Sciatic nerve (tissue), 2 donors: Measurements from ENCODE around the gene FKBP5. TPM values are rescaled to one million over a fixed set of nuclear protein-coding genes. Genes with fewer than 3 reads are reported as not detected.
A peak's percentile ranks its signal among the peaks of the same experiment; 100 is the strongest.
"Not testable (repeated sequence)": the region's sequence is repeated elsewhere in the genome, so short reads cannot be mapped to it uniquely, and the experiment has no call there.

ENCODE experiments used
- ATAC-seq: fragments of 200-7000 bp; cut with Tn5 transposase; one replicate; pipeline ENCODE4 v1.9.1; 2020; ENCODE audit warnings: mild to moderate bottlenecking, moderate library complexity
- DNase-seq: peaks from one replicate; pipeline ENCODE4 v3.0.0-alpha.2; 2020; ENCODE audit warnings: low spot score
- intact Hi-C: fragments of 100-400 bp; cut with DNase I; formaldehyde crosslinking; loops from one replicate; pipeline ENCODE4 v1.14.2; 2022
- total RNA-seq: library from RNA; stranded (reverse); fragmentation: NEBNext Ultra II Directional; extraction: Animal tissue kit (Norgen Biotek cat#: 25700); gene quantifications from one replicate; pipeline ENCODE4 v1.2.1, GENCODE V29; 2021
- donor health status: DM: no; HTN: no; CAD: no.
- donor health status: DM: no; HTN: no; CAD: no.

The FKBP5 gene
- 23.6 TPM for total RNA-seq

DNA sequence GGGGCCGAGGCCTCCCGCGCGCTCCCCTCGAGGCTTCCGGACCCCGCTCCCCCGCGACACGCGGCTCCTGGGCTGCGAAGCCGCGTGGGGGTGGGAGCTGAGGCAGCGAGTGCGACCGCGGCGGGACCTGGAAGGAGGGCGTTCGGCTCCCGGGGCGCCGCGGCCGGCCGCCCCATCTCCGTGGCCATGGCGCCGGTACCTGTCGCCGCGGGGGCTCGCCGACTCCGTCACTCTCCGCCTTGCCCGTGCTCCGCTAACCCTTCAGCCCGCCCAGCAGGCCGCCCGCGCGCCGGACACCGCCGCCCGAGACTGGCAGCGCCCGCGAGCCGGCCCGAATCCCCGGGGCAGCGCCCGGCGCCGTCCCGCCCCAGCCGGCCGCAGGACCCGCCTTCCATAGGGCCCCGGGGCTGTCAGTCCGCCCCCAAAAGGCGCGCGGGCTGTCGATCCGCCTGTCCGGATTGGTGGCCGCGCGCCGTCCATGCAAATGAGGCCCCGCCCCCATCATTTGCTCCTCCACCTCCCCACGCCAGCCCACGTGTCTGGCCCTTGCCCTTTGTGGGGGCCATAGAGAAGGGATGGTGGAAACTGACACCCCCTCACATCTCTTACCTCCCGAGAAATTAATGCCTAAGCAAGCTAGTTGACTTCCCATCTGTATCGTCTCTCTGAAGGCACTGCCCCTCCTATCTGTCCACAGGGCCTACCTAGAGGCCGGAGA is at the start of gene FKBP5:
FKBP5 (minus strand) TSS at position 311 of the 718 bp plus-strand sequence. CDS start 46,091 bp downstream, outside the sequence.
- intact Hi-C loops = loop anchor here (2.0 kb wide), 1 partner anchor 40 kb away; no protein-coding TSS in a partner anchor
- peak; percentile 93 for ATAC-seq

GRCh38 chr6:35737413-35738211 is 48.9 kb upstream of the FKBP5 start:
- intact Hi-C loops = loop anchor here (2.0 kb wide), 1 partner anchor 153 kb away; no protein-coding TSS in a partner anchor
- no peak for DNase-seq
- peak; percentile 89 for ATAC-seq

More for the DNA sequence above, at the start of gene FKBP5:
- peak; percentile 96 for DNase-seq

DNA sequence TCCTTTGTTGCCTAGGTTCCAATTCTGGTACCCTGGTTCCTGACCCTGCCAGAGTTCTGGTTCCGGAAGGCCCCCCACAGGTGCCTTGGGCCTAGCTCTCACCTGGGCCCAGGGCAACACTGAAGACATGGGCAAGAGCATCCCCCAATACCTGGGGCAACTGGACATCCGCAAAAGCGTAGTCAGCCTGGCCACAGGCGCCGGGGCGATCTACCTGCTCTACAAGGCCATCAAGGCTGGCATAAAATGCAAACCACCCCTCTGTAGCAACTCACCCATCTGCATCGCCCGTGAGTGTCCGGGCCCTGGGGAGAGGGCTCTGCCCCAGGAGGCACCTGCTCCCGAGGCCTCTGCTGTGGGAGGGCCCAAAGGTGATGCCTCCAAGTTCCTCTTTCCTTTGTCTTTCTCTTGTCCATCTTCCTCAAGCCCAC is 48.3 kb upstream of the FKBP5 start, which contains the start of gene ARMC12:
ARMC12 (plus strand) TSS at position 51 of the 431 bp plus-strand sequence; CDS start at position 128, 77 bp downstream.
- ATAC-seq (peak; percentile 1), DNase-seq (no peak)
- intact Hi-C loops = loop anchor here (2.0 kb wide), 1 partner anchor 152 kb away; no protein-coding TSS in a partner anchor

- peak; percentile 50 for ATAC-seq
- peak; percentile 89 for DNase-seq
- intact Hi-C loops = loop anchor here (2.0 kb wide), 1 partner anchor 152 kb away; no protein-coding TSS in a partner anchor
Observed at GRCh38 chr6:35736253-35736894, 47.7 kb upstream of the FKBP5 start.

DNA sequence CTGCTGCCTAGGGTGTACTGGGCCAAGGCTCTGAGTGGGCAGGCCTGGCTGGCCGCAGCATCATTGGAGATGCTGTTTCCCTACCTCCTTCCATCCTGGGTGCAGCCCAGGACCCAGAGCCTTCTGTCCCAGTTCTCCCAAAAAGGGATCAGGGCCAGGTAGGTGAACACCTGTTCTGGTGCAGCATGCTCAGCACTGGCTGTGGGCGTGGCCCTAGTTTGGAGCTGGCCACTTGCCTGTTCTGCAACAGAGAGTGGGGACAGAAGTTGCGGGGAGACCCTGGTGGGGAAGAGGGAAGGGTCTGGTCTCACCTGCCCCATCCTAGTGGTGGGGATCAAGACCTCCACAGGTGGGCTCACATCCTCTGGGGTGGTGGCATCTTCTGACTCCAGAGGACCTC is 46.7 kb upstream of the FKBP5 start:
- DNase-seq (no peak), ATAC-seq (no peak)
- intact Hi-C loops = no loop called here

DNA sequence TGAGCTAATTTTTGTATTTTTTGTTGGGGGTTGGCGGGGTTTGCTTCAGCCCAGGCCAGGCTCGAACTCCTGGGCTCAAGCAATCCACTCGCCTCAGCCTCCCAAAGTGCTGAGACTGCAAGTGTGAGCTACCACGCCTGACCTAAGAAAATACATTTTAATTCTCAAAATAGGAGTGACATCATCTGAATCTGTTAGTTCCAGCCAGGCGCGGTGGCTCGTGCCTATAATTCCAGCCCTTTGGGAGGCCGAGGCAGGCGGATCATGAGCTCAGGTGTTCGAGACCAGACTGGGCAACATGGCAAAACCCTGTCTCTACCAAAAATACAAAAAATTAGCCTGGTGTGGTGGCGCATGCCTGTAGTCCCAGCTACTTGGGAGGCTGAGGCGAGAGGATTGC is 45.6 kb upstream of the FKBP5 start:
- ATAC-seq, DNase-seq, intact Hi-C loops: not testable (repeated sequence)

DNA sequence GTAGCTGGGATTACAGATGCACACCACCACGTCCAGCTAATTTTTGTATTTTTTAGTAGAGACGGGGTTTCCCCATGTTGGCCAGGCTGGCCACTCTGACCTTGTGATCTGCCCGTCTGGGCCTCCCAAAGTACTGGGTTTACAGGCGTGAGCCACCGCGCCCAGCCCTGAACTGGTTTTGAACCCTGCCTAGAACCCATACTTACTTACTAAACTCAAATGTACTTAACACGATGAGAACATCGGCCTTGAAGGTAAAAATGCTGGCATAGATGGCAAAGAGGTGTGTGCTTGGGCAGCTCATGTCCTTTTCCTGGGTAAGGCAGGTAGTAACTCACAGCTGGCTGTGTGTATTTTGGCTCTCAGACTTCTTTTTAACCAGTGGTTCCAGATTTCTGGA is 44.9 kb upstream of the FKBP5 start:
- DNase-seq = no peak
- ATAC-seq = no peak
- intact Hi-C loops = no loop called here

DNA sequence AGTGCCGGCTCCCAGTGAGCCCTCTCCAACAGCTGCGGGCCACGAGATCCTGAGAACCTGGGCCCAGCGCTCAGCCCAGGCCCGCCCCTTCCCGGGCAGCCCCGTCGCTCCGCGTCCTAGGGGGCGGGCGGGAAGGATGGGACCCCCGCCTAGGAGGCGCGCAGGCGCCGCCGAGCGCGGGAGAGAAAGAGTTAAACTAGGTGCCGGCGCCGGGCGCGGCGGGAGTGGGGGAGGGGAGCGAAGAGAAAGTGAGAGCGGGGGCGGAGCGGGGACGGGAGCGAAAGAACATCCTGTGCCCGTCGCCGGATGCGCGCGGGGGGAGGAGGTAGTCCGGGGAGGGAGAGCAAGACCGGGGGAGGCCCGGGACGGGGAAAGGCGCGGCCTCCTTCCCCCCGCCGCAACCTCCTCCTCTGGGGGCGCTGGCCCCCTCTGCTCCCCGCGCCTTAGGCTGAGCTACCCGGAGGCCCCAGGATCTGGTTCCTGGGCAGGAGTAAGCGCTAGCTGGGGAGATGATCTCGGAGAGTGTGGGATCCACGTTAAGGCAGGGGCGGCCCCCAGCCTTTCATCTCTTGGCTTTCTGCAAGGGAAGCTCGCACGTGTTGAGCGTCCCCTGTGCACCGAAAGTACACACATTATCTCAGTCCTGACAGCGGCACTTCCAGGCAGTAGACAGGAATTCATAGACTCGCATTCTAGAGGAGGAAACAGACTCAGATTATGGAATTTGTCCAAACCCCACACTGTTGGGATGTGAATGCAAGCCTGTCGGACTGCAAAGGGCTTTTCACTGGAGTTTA is 43.2 kb upstream of the FKBP5 start:
- ATAC-seq (peak; percentile 76), DNase-seq (peak; percentile 97)
- intact Hi-C loops = no loop called here

GRCh38 chr6:35731414-35731735 is 42.7 kb upstream of the FKBP5 start:
- DNase-seq = peak; percentile 97
- peak; percentile 66 for ATAC-seq
- intact Hi-C loops = no loop called here

GRCh38 chr6:35730745-35731413 is 42.2 kb upstream of the FKBP5 start:
- intact Hi-C loops = no loop called here
- no peak for ATAC-seq
- DNase-seq = no peak

GRCh38 chr6:35729722-35730121 is 41.0 kb upstream of the FKBP5 start:
- intact Hi-C loops = loop anchor here (2.0 kb wide), 1 partner anchor 41 kb away; the partner anchor contains the start of gene FKBP5
- DNase-seq (no peak), ATAC-seq (no peak)

GRCh38 chr6:35728683-35729678 is 40.3 kb upstream of the FKBP5 start:
- intact Hi-C loops = loop anchor here (2.0 kb wide), 1 partner anchor 40 kb away; the partner anchor contains the start of gene FKBP5
- ATAC-seq (no peak), DNase-seq (no peak)

GRCh38 chr6:35727935-35728682 is 39.4 kb upstream of the FKBP5 start:
- intact Hi-C loops = loop anchor here (2.0 kb wide), 1 partner anchor 39 kb away; the partner anchor contains the start of gene FKBP5
- ATAC-seq = peak; percentile 74
- peak; percentile 92 for DNase-seq

- intact Hi-C loops = no loop called here
- peak; percentile 53 for ATAC-seq
- peak; percentile 88 for DNase-seq
Observed at GRCh38 chr6:35727231-35727934, 38.7 kb upstream of the FKBP5 start.

DNA sequence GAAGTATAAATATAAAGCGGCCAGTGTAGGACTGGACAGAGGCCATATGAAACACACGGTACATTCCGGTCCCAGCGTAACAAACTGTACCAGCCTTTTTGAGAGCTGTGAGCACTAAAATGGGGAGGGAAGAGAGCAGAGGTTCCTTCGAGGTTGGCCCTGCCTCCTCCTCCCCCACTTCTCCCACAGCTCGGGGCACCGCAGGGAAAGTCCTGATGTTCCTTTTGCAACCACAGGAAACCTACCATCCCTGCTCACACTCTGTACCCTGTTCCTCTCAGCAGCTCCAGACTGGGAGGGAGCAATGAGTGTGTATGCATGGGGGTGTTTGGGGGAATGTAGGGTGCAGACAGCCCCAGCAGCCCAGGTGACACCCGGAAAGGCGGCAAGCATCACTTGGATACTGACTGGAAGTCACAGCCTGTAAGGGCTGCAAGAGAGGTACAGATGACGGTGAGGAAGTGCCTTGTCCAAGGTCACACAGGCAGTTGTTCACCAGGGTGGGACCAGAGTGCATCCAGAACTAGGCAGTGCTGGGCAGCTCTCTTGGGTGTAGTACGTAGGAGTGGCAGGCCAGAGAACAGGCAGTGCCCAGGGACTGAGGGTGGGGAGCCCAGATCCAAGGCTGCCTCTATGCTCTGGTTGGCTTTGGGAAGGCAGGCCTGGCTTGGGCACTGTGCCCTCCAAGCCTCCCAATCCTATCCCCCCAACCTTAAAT is 37.2 kb upstream of the FKBP5 start:
- DNase-seq = no peak
- peak; percentile 24 for ATAC-seq
- intact Hi-C loops = no loop called here
